VCaP (cell line): ENCODE results near the gene EOMES.
A peak's percentile ranks its signal among the peaks of the same experiment; 100 is the strongest.

ENCODE experiments used
- H3K27ac ChIP-seq: fragments of 450-650 bp; 2 replicates; pipeline ENCODE4 v1.5.1; 2017
- TF ChIP-seq, protein P1 (sequence below): fragments of 450-650 bp; conservative IDR thresholded peaks from 2 replicates; pipeline ENCODE4 v1.5.1; 2017; ENCODE audit warnings: mild to moderate bottlenecking, moderate library complexity

EOMES gene

DNA sequence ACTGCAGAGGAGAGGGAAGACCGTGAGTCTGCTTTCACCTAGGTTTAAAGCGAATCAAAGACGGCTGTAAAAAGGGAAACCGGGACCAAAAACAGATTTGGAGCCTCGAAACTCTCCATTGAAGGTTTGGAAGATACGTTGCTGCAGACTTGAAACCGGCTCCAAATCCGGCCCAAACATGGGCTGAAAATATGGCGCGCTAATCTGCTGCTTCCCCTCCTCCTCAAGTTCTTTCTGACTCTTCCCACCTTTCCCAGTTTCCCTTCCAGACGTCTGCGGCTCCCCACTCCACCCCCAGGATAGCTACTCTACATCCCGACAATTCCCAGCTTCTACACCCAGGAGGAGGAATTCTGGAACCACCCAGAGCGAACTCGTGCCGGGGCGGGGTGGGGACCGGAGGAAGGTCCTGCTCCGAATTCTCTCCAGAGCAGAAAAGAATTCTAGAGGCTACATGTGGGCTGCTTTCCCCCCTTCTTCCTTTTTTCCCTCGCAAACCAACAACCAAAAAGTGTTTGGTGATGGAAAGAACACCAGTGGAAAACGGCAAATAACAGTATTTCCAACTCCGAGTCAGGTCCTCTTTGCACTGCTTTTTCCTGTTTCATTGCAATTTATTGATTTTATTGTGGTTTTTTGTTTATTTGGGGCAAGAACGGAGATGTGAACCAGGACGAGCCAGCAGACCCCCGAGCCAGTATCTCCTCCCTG lies 8.5 kb downstream of the EOMES start:
- TF ChIP-seq, protein P1, sequence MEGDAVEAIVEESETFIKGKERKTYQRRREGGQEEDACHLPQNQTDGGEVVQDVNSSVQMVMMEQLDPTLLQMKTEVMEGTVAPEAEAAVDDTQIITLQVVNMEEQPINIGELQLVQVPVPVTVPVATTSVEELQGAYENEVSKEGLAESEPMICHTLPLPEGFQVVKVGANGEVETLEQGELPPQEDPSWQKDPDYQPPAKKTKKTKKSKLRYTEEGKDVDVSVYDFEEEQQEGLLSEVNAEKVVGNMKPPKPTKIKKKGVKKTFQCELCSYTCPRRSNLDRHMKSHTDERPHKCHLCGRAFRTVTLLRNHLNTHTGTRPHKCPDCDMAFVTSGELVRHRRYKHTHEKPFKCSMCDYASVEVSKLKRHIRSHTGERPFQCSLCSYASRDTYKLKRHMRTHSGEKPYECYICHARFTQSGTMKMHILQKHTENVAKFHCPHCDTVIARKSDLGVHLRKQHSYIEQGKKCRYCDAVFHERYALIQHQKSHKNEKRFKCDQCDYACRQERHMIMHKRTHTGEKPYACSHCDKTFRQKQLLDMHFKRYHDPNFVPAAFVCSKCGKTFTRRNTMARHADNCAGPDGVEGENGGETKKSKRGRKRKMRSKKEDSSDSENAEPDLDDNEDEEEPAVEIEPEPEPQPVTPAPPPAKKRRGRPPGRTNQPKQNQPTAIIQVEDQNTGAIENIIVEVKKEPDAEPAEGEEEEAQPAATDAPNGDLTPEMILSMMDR, result no peak
- no peak overlapping the region for H3K27ac ChIP-seq

DNA sequence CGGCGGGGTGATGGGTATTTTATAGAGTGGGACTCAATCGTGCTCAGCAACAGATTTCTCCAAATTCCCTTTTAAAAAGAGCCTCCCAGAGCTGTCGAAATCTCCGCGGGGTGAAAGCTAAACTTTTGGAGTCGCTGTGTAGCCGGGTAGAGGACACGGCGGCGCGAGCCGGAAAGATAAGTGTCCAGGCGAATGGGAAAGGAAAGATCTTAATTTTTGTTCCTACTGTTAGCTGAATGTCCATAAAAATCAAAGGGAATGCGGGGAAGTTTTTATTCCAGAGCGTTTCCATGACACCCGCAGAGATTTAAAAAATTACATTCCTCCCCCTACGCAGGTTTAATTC lies 9.1 kb downstream of the EOMES start:
- TF ChIP-seq, protein P1, result no peak
- H3K27ac ChIP-seq, result no peak overlapping the region

DNA sequence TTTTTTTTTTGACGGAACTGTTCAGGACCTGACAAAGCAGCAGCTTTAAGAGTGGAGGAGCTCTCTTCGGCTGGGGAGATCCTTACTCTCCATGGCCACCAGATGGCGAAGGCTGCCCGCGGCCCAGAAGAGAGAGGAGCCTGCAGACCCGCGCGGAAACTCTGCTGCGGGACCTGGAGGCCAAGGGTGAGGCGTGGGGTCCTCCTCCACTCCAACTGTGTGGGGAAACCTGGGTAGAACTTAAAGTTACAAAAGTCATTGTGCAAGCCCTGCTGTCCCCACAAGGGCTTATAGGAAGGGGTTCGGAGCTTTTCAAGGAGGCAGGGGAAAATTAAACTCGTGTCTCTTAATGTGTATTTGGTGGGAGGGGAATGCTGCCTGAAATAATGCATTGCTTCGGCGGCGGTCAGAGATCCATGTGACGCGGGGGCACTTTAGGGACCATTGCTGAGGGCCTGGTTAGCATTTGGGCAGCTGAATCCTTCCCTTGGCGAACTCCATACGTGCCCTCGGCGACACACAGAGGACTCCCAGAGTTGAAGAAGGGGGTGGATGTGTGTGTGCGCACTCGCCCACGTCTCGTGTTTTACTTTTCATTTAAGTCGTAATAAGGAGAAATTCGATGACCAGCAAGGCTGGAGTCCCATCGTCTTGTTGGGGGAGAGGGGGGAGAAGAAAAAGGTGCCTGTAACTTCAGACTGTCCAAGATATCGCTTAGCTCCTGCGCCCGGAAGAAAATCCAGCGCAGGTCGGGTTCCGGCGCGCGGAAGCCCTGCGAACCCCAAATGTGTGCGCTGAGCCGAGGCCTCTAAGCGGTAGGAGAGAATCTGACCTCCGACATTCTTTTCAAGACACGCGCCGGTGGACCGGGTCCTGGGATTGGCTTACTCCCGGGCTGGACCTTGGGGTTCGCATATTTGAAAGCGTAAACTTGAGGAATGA lies 9.7 kb downstream of the EOMES start:
- TF ChIP-seq, protein P1, result peak; percentile 97
- no peak overlapping the region for H3K27ac ChIP-seq

DNA sequence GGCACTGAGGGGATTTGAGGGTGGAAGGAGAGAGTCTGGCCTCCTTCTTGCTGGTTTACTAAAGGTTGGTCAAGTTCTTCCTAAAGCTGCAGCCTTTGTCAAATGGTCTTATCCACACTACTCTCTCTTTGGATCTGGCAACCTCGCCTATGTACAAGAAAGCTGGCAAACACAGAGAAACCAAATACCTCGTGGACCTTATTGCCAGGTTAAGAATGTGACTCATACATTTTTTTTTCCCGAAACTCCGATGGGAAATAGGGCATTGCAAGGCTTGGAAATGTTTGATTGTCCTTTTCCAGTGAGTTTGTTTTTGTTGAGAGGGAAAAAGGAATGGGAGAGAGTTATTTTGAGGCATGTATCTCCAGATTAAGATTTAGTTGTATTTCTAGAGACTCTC lies 13.9 kb downstream of the EOMES start:
- H3K27ac ChIP-seq, result no peak overlapping the region
- TF ChIP-seq, protein P1, result no peak

DNA sequence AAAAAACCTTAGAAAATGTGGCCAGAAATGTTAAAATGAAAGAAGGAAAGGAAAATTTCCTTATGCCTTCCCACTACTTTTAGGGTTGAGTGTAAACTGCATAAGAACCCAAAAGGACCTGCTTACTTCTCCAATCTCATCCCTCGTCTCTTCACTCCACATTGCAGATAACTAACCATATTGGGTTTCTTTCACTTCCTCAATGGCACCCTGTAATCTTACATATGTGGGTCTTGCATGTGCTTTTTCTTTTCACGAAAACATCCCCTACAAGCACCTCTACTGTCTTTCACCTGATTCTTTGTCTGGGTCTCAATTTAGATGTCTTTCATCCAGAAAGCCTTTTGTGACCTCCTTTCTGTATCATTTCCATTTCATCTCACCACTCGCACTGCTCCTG lies 23.1 kb downstream of the EOMES start:
- H3K27ac ChIP-seq, result no peak overlapping the region
- TF ChIP-seq, protein P1, result no peak

DNA sequence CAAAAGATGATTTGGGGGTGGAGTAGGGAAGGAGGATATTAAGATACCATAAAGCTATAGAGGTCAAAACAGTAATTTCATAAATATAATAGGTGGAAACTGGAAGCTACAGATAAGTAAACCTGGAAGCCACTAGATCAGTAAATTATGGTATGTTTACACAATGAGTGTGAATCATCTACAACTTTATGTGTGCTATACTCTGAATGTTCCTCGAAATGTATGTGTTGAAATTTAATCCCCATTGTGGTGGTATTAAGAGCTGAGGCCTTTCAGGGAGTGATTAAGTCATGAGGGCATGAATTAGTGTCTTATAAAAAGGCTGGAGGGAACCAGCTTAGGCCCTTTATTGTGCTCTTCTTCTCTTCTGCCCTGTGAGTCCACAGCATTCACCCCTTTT lies 25.2 kb downstream of the EOMES start:
- no peak overlapping the region for H3K27ac ChIP-seq
- TF ChIP-seq, protein P1, result no peak

DNA sequence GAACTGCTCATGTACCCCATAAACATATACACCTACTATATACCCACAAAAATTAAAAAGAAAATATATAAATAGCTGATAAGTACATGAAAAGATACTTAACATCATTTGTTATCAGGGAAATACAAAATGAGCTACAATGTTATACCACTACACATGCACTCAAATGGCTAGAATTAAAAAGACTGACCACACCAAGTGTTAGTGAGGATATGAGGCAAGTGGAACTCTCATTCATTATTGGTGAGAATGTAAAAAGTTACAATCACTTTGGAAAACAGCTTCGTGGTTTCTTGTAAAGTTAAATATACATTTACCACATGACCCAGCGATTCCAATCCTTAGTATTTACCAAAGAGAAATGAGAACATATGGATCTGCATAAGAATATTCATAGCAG lies 26.5 kb downstream of the EOMES start:
- no peak overlapping the region for H3K27ac ChIP-seq
- TF ChIP-seq, protein P1, result no peak
